Lower lobe of right lung (tissue), 2 donors: ENCODE data around the gene ELK4. TPM values are rescaled to one million over a fixed set of nuclear protein-coding genes. Genes with fewer than 3 reads are reported as not detected.

Experiments used
- ATAC-seq, 2 donors: fragments of 200-7000 bp; cut with Tn5 transposase; one replicate each; pipeline ENCODE4 v1.9.1; 2020 to 2022; ENCODE audit warnings: mild to moderate bottlenecking in 2 of 2, moderate library complexity in 2 of 2
- DNase-seq: peaks from one replicate; pipeline ENCODE4 v3.0.0-alpha.2; 2020
- H3K27ac ChIP-seq: fragments of 200-600 bp; one replicate; pipeline ENCODE4 v1.8.0; 2022
- H3K27me3 ChIP-seq: fragments of 200-600 bp; one replicate; pipeline ENCODE4 v1.8.0; 2022; ENCODE audit warnings: low read depth
- H3K36me3 ChIP-seq: fragments of 200-600 bp; one replicate; pipeline ENCODE4 v1.8.0; 2022; ENCODE audit warnings: mild to moderate bottlenecking
- H3K4me1 ChIP-seq: fragments of 200-600 bp; one replicate; pipeline ENCODE4 v1.8.0; 2022
- H3K4me3 ChIP-seq: fragments of 200-600 bp; one replicate; pipeline ENCODE4 v1.8.0; 2022; ENCODE audit warnings: mild to moderate bottlenecking
- H3K9me3 ChIP-seq: fragments of 200-600 bp; one replicate; pipeline ENCODE4 v1.8.0; 2022
- intact Hi-C: fragments of 100-400 bp; cut with DNase I; formaldehyde crosslinking; loops from one replicate; pipeline ENCODE4 v1.11.0; 2022
- total RNA-seq: library from RNA; stranded (reverse); fragmentation: NEBNext Ultra II Directional; extraction: Animal tissue kit (Norgen Biotek cat#: 25700); gene quantifications from one replicate; pipeline ENCODE4 v1.2.1, GENCODE V29; 2021
- TF ChIP-seq, protein P1 (sequence below): fragments of 200-600 bp; IDR thresholded peaks from one replicate; pipeline ENCODE4 v1.8.0; 2022; ENCODE audit warnings: antibody characterized with exemption, mild to moderate bottlenecking
- donor health status: DM: no; HTN: yes; CAD: no; lungs with severe emphysema.

The ELK4 gene
- total RNA-seq, 1 donor from 2014 or later: 62.8 TPM

DNA sequence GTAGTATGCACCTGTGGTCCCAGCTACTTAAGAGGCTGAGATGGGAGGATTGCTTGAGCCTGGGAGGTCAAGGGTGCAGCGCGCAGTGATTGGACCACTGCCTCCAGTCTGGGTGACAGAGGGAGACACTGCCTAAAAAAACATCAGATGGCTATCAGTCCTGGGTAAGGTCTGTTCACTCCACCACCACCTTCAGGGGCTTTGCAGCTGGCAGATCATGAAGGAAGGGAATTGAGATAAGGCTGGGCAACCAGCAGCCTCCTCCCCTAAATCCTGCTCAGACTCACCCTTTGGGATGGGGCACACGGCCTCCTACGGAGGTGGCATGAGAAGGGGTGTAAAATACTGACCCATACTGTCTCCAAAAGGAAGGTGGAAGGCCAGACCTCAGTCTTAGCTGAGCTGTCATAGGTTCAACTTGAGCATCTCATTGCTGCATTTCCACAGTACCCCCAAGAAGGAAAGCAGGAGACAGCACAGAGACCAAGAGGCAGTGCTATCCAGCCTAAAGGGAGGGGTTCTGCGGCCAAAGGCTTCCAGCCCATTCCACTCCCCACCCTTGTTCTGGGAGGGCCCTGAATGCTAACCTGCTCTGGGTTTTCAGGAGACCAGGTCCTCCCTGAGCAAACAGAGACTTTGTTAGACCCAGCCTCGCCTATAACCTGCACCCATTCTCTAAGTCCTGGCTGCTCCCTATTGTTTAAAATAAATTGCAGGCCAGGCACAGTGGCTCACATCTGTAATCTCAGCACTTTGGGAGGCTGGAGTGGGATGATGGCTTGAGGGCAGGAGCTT is 34.8 kb upstream of the ELK4 start:
- ATAC-seq (no peak), DNase-seq (no peak)
- Histone ChIP-seq H3K4me1 (peaks cover 26% of the 10 kb centered on the region), H3K27me3 (peaks cover 6% of the 10 kb centered on the region), H3K9me3 (no peaks in the 10 kb centered on the region), H3K4me3 (no peak overlapping the region), H3K27ac (no peak overlapping the region), H3K36me3 (no peaks in the 10 kb centered on the region)
- TF ChIP-seq, protein P1, sequence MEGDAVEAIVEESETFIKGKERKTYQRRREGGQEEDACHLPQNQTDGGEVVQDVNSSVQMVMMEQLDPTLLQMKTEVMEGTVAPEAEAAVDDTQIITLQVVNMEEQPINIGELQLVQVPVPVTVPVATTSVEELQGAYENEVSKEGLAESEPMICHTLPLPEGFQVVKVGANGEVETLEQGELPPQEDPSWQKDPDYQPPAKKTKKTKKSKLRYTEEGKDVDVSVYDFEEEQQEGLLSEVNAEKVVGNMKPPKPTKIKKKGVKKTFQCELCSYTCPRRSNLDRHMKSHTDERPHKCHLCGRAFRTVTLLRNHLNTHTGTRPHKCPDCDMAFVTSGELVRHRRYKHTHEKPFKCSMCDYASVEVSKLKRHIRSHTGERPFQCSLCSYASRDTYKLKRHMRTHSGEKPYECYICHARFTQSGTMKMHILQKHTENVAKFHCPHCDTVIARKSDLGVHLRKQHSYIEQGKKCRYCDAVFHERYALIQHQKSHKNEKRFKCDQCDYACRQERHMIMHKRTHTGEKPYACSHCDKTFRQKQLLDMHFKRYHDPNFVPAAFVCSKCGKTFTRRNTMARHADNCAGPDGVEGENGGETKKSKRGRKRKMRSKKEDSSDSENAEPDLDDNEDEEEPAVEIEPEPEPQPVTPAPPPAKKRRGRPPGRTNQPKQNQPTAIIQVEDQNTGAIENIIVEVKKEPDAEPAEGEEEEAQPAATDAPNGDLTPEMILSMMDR: no peak
- intact Hi-C loops: no loop called here

GRCh38 chr1:205665201-205666045 is 33.6 kb upstream of the ELK4 start:
- Histone ChIP-seq H3K9me3 (no peaks in the 10 kb centered on the region), H3K36me3 (no peaks in the 10 kb centered on the region), H3K4me1 (peaks cover 26% of the 10 kb centered on the region), H3K27me3 (peaks cover 6% of the 10 kb centered on the region), H3K4me3 (no peak overlapping the region), H3K27ac (no peak overlapping the region)
- no peak for ATAC-seq
- TF ChIP-seq, protein P1: no peak
- intact Hi-C loops: no loop called here
- DNase-seq: no peak

GRCh38 chr1:205664399-205665017 is 32.7 kb upstream of the ELK4 start:
- no peak for ATAC-seq
- H3K4me3 ChIP-seq: no peak overlapping the region

GRCh38 chr1:205663286-205663936 is 31.6 kb upstream of the ELK4 start:
- intact Hi-C loops: no loop called here
- Histone ChIP-seq H3K4me1 (peaks cover 22% of the 10 kb centered on the region), H3K4me3 (no peak overlapping the region), H3K9me3 (no peaks in the 10 kb centered on the region), H3K27ac (no peak overlapping the region), H3K36me3 (no peaks in the 10 kb centered on the region), H3K27me3 (no peaks in the 10 kb centered on the region)
- TF ChIP-seq, protein P1: no peak
- ATAC-seq: peak; percentile 35
- no peak for DNase-seq

More at GRCh38 chr1:205664399-205665017, 32.7 kb upstream of the ELK4 start:
- intact Hi-C loops: no loop called here
- Histone ChIP-seq H3K27me3 (peaks cover under 1% of the 10 kb centered on the region), H3K4me1 (peaks cover 22% of the 10 kb centered on the region), H3K27ac (no peak overlapping the region), H3K9me3 (no peaks in the 10 kb centered on the region), H3K36me3 (no peaks in the 10 kb centered on the region)
- TF ChIP-seq, protein P1: no peak
- no peak for DNase-seq

DNA sequence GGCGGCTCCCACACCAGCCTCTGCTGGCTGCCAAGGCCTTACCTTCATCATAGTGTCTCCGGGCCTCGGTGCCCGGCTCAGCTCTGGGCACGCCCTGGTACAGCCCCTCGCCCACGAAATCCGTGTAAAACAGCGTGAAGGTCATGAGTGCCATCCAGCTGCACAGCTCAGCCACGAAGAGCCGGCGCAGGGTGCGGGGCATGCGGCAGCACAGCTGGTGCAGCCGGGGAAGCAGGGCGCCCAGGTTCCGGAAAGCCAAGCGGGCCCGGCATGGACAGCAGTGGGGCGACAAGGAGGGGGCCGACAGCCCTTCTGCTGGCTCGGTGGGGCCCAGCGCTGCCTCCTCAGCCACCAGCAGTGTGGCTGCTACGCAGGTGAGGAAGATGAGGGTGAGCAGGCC is 31.0 kb upstream of the ELK4 start:
- H3K4me3 ChIP-seq: no peak overlapping the region
- DNase-seq (peak; percentile 41), ATAC-seq (no peak)
- no peaks in the 10 kb centered on the region for H3K9me3 ChIP-seq
- H3K36me3 ChIP-seq: no peaks in the 10 kb centered on the region
- H3K27me3 ChIP-seq: no peaks in the 10 kb centered on the region
- no peak overlapping the region for H3K27ac ChIP-seq
- peaks cover 22% of the 10 kb centered on the region for H3K4me1 ChIP-seq
- intact Hi-C loops: no loop called here
- TF ChIP-seq, protein P1: no peak
